Sigmoid colon (tissue), 7 donors: ENCODE results near the gene ACAP1. TPM values are rescaled to one million over a fixed set of nuclear protein-coding genes. Genes with fewer than 3 reads are reported as not detected.
"Not testable (repeated sequence)": the region's sequence is repeated elsewhere in the genome, so short reads cannot be mapped to it uniquely, and the experiment has no call there.

Source experiments
- DNase-seq: peaks from one replicate; pipeline ENCODE4 v3.0.0-alpha.2; 2019
- H3K27ac ChIP-seq, 4 donors: fragments of 200-600 bp; sonication (generic); one replicate each; pipeline ENCODE4 v1.5.1; 2016 to 2019; ENCODE audit warnings: mild to moderate bottlenecking in 1 of 4
- H3K27me3 ChIP-seq, 3 donors: fragments of 200-600 bp; sonication (generic); one replicate each; pipeline ENCODE4 v1.5.1; 2019; ENCODE audit warnings: mild to moderate bottlenecking in 1 of 3
- H3K36me3 ChIP-seq, 4 donors: fragments of 200-600 bp; sonication (generic); one replicate each; pipeline ENCODE4 v1.5.1; 2016 to 2019
- H3K4me1 ChIP-seq, 4 donors: fragments of 200-600 bp; sonication (generic); one replicate each; pipeline ENCODE4 v1.5.1; 2017 to 2019
- H3K4me3 ChIP-seq, 4 donors: fragments of 200-600 bp; sonication (generic); one replicate each; pipeline ENCODE4 v1.5.1; 2017 to 2019; ENCODE audit warnings: mild to moderate bottlenecking in 2 of 4, moderate library complexity in 1 of 4
- H3K9me3 ChIP-seq, 4 donors: fragments of 200-600 bp in 3 of 4; sonication (generic) in 3 of 4; one replicate each; pipeline versions ENCODE4 v1.5.1 to v1.6.1; 2013 to 2019
- EP300 ChIP-seq, 4 donors: sonication (generic); formaldehyde crosslinking; IDR thresholded peaks; one replicate each; pipeline ENCODE4 v1.6.1; 2017; ENCODE audit warnings: antibody characterized with exemption in 4 of 4
- POLR2A ChIP-seq, 2 donors: fragments of 450-650 bp; IDR thresholded peaks; one replicate each; pipeline ENCODE4 v1.6.1; 2016; ENCODE audit warnings: antibody characterized with exemption in 2 of 2, mild to moderate bottlenecking in 2 of 2, moderate library complexity in 2 of 2
- POLR2AphosphoS5 ChIP-seq, 4 donors: sonication (generic); formaldehyde crosslinking; IDR thresholded peaks; one replicate each; pipeline ENCODE4 v1.6.1; 2017; ENCODE audit warnings: antibody characterized with exemption in 4 of 4
- WGBS, 2 donors: extraction: QIAGEN DNeasy Blood & Tissue Kit; methylation state at CpG; one replicate each; pipeline ENCODE4 v1.1.7; 2013; 5-methylcytosine and 5-hydroxymethylcytosine counted together
- intact Hi-C: fragments of 100-400 bp; cut with DNase I; formaldehyde crosslinking; loops from one replicate; pipeline ENCODE4 v1.15.1; 2023
- polyA plus RNA-seq, 3 donors: library from polyadenylated mRNA; stranded (reverse); fragments of 200-250 nt; gene quantifications; one replicate each; pipeline ENCODE4 v1.2.3, GENCODE V29; 2013
- total RNA-seq, 4 donors: library from RNA; depleted of rRNA; stranded (reverse); fragments of >200 nt; gene quantifications; one replicate each; pipeline ENCODE4 v1.1.0, GENCODE V29; 2016
- TF ChIP-seq, protein P1 (sequence below), 4 experiments: fragments of 450-650 bp in 3 of 4; fragments of 200-600 bp in 1 of 4; IDR thresholded peaks; one replicate each; pipeline ENCODE4 v1.5.1; 2016 to 2019; ENCODE audit warnings: antibody characterized with exemption in 4 of 4, mild to moderate bottlenecking in 3 of 4, moderate library complexity in 2 of 4
- donor health status: healthy with polysubstance abuse.
- donor health status: Bipolar disorder and iron deficiency.
- donor health status: healthy.

The ACAP1 gene
- total and polyA plus RNA-seq, 7 donors: 1.1 to 55.8 (median 2.5) TPM

- intact Hi-C loops: no loop called here
- no peak for TF ChIP-seq EP300 (IDR thresholded peaks at IDR 0.05)
- no peak for TF ChIP-seq POLR2A (IDR thresholded peaks at IDR 0.05)
- TF ChIP-seq, protein P1, sequence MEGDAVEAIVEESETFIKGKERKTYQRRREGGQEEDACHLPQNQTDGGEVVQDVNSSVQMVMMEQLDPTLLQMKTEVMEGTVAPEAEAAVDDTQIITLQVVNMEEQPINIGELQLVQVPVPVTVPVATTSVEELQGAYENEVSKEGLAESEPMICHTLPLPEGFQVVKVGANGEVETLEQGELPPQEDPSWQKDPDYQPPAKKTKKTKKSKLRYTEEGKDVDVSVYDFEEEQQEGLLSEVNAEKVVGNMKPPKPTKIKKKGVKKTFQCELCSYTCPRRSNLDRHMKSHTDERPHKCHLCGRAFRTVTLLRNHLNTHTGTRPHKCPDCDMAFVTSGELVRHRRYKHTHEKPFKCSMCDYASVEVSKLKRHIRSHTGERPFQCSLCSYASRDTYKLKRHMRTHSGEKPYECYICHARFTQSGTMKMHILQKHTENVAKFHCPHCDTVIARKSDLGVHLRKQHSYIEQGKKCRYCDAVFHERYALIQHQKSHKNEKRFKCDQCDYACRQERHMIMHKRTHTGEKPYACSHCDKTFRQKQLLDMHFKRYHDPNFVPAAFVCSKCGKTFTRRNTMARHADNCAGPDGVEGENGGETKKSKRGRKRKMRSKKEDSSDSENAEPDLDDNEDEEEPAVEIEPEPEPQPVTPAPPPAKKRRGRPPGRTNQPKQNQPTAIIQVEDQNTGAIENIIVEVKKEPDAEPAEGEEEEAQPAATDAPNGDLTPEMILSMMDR (IDR thresholded peaks at IDR 0.05): no peak
- no peak for TF ChIP-seq POLR2AphosphoS5 (IDR thresholded peaks at IDR 0.05)
Observed at GRCh38 chr17:7367083-7367482, 30.8 kb downstream of the ACAP1 start.

GRCh38 chr17:7367918-7368598, 31.7 kb downstream of the ACAP1 start:
- DNase-seq: no peak
- Histone ChIP-seq H3K36me3 (no peaks in the 10 kb centered on the region), H3K9me3 (no peaks in the 10 kb centered on the region), H3K4me3 (no peak overlapping the region), H3K27me3 (no peaks in the 10 kb centered on the region), H3K4me1 (no peaks in the 10 kb centered on the region), H3K27ac (no peak overlapping the region)
- no peak for TF ChIP-seq POLR2A (IDR thresholded peaks at IDR 0.05)
- no peak for TF ChIP-seq EP300 (IDR thresholded peaks at IDR 0.05)
- TF ChIP-seq, protein P1 (IDR thresholded peaks at IDR 0.05): no peak
- TF ChIP-seq POLR2AphosphoS5 (IDR thresholded peaks at IDR 0.05): no peak
- WGBS, 2 donors: 80 to 87% methylated on average over 13 of the region's 13 CpGs
- intact Hi-C loops: no loop called here

More at GRCh38 chr17:7367083-7367482, 30.8 kb downstream of the ACAP1 start:
- H3K4me1 ChIP-seq: no peaks in the 10 kb centered on the region
- WGBS, 2 donors: 86 to 87% methylated on average over 8 of the region's 8 CpGs
- H3K27ac ChIP-seq: no peak overlapping the region
- no peak overlapping the region for H3K4me3 ChIP-seq
- H3K9me3 ChIP-seq: no peaks in the 10 kb centered on the region
- no peak for DNase-seq
- H3K36me3 ChIP-seq: no peaks in the 10 kb centered on the region
- H3K27me3 ChIP-seq: no peaks in the 10 kb centered on the region

GRCh38 chr17:7368599-7368994, 32.3 kb downstream of the ACAP1 start:
- H3K36me3 ChIP-seq, H3K4me3 ChIP-seq, DNase-seq, H3K9me3 ChIP-seq, intact Hi-C loops, H3K27ac ChIP-seq, H3K4me1 ChIP-seq, H3K27me3 ChIP-seq: not testable (repeated sequence)
- 93% methylated on average over 5 of the region's 5 CpGs for WGBS, 2 donors

DNA sequence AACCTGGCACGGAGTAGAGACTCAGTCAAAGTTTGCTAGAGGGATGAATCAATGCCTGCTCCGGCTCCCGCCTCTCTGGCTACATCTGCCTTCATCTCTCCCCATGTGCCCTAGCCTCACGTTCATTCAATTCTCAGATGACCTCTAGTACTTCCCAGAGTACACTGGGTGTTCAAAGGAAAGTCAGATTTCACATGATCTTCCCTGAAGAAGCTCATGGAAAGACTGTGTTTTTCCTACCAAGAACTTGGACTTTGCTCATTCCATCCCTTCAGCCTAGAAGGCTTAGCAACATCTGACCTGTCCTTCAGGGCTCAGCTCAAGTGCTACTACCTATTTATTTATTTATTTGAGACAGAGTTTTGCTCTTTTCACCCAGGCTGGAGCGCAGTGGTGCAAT, 33.5 kb downstream of the ACAP1 start:
- Histone ChIP-seq H3K4me1 (no peaks in the 10 kb centered on the region), H3K4me3 (no peak overlapping the region), H3K9me3 (no peaks in the 10 kb centered on the region), H3K27ac (no peak overlapping the region), H3K27me3 (no peaks in the 10 kb centered on the region), H3K36me3 (no peaks in the 10 kb centered on the region)
- WGBS, 2 donors: 78 to 85% methylated on average over 5 of the region's 5 CpGs
- DNase-seq: no peak
- intact Hi-C loops: no loop called here
- TF ChIP-seq, protein P1 (IDR thresholded peaks at IDR 0.05): no peak
- no peak for TF ChIP-seq EP300 (IDR thresholded peaks at IDR 0.05)
- TF ChIP-seq POLR2A (IDR thresholded peaks at IDR 0.05): no peak
- TF ChIP-seq POLR2AphosphoS5 (IDR thresholded peaks at IDR 0.05): no peak

DNA sequence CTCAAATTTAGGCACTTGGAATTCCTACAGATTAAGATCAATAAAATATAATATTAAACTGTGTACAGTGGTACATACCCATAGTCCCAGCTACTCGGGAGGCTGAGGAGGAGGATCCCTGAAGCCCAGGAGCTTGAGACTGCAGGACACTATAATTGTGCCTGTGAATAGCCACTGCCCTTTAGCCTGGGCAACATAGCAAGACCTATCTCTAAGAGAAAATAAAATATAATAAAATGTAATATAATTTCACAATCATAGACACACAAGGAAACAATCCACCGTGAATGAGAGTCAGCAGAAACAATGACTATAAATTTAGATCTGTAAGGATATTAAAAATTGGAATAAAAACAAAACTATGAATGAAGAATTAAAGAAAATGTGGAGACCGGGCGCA, 34.5 kb downstream of the ACAP1 start:
- Histone ChIP-seq H3K27ac (no peak overlapping the region), H3K36me3 (no peaks in the 10 kb centered on the region), H3K4me1 (no peaks in the 10 kb centered on the region), H3K27me3 (no peaks in the 10 kb centered on the region), H3K9me3 (no peaks in the 10 kb centered on the region), H3K4me3 (no peak overlapping the region)
- DNase-seq: no peak
- no peak for TF ChIP-seq EP300 (IDR thresholded peaks at IDR 0.05)
- no peak for TF ChIP-seq POLR2AphosphoS5 (IDR thresholded peaks at IDR 0.05)
- TF ChIP-seq POLR2A (IDR thresholded peaks at IDR 0.05): no peak
- TF ChIP-seq, protein P1 (IDR thresholded peaks at IDR 0.05): no peak
- intact Hi-C loops: no loop called here
- 61 to 85% methylated on average over 4 of the region's 4 CpGs for whole genome bisulfite sequencing, 2 donors
